ENCODE results near the gene TERF2IP. TPM values are rescaled to one million over a fixed set of nuclear protein-coding genes. Genes with fewer than 3 reads are reported as not detected.

The TERF2IP gene
- total RNA-seq, 1 donor from 2014 or later: 169 TPM

Small RNA genes within 50 kb of the gene (small RNA-seq; reads per million reads assigned to genes)
- not detected for gene RN7SL520P

Other genes starting within 250 kb of the TERF2IP start
- gene CFDP1, start 214.3 kb upstream of the TERF2IP start, total RNA-seq: 60.3 TPM
- 26.1 TPM for gene TMEM170A, start 183.1 kb upstream of the TERF2IP start, total RNA-seq
- 0.41 TPM for gene CHST6, start 152.3 kb upstream of the TERF2IP start, total RNA-seq
- gene CHST5, start 111.7 kb upstream of the TERF2IP start, total RNA-seq: 0.41 TPM
- gene TMEM231, start 91.5 kb upstream of the TERF2IP start, total RNA-seq: 14.3 TPM
- gene GABARAPL2, start 81.4 kb upstream of the TERF2IP start, total RNA-seq: 96.6 TPM
- gene ADAT1, start 24.5 kb upstream of the TERF2IP start, total RNA-seq: 40.4 TPM
- gene KARS1, start 108 bp upstream of the TERF2IP start, total RNA-seq: 105 TPM
- not detected for gene CPHXL2, start 29.2 kb downstream of the TERF2IP start, total RNA-seq
- gene DUXB, start 53.7 kb downstream of the TERF2IP start, total RNA-seq: not detected
- gene CPHXL, start 78.7 kb downstream of the TERF2IP start, total RNA-seq: not detected